IPS-NIHi11 (cell line): ENCODE measurements around the gene MAGI2.
A peak's percentile ranks its signal among the peaks of the same experiment; 100 is the strongest.

Experiments
- DNase-seq: peaks from one replicate; pipeline ENCODE4 v3.0.0; 2012; ENCODE audit warnings: mixed read lengths, low spot score

Gene MAGI2

DNA sequence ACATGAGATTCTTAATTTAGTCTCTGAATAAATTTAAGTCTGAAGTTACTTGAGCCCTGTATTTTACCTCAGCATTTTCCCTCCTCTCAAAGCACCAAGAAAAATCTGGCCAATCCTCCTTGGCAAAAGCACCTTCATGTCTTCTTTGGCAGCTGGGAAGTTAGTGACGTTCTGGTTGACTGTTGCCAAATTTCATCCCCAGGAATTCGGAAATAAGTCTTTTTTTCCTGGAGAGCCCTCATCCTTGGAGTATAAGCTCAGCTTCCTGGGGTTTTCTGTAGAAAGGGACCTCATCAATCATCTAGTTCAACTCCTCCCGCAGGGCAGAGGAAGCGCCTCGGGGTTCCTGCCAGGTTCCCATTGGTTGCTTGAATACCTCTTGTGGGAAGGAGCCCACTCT lies 1277.3 kb downstream of the MAGI2 start:
- no peak for DNase-seq

GRCh38 chr7:78175330-78176100 lies 1278.0 kb downstream of the MAGI2 start:
- DNase-seq = no peak

GRCh38 chr7:78173666-78174065 lies 1279.8 kb downstream of the MAGI2 start:
- no peak for DNase-seq

DNA sequence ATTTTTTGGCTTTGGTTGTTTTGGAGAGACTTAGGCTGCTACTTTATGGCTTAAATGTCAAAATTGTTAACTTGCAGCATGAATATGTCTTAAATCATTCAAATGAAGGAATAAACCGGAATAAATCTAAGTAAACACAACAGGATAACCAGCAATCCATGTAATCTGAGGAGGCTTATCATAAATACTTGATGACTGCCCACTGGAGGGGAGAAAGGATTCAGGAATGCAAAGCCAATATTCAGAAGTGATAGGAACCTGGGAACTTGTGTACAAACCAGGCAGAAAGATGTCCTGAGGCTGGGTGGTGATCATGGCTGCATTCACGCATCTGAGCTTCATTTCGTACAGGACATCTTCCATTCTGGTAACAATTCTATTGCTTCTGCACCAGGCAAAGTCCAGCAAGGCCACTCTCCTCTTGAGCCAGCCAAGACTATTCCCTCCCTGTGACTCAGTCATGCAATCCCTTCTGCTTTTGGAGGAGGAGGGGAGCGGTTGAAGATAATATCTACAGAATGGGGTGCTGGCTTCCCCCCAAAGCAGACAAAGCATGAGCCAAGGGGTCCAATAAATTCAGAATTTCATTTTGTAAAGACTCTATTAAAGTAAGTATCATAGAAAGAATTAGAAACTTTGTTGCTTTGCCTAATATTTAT lies 1280.4 kb downstream of the MAGI2 start:
- no peak for DNase-seq

DNA sequence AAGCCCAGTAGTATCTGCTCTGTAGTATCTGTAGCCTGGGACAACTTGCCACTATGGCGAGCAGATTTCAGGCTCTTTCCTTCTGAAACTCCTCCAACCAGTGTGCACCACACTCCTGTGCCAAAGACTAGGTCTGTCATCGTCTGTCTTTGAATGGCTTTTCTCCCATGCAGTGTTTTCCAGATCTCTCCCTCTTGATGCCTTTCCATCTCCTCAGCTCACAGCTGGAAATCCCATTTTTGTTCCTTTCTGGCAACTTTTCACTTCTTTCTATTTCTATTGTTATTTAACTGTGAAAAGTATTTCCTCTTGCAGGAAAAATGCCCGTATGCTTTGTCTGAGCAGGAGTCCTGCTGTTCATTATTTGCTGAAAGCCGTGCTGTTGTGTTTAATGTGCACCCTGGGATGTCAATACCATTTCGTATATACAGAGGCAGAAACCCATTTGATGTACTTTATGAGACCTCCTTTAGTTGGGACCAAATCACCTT lies 1281.2 kb downstream of the MAGI2 start:
- no peak for DNase-seq

GRCh38 chr7:78171398-78171797 lies 1282.1 kb downstream of the MAGI2 start:
- DNase-seq = no peak

GRCh38 chr7:78170815-78171214 lies 1282.7 kb downstream of the MAGI2 start:
- DNase-seq = no peak

- no peak for DNase-seq
Observed at GRCh38 chr7:78169992-78170391, 1283.5 kb downstream of the MAGI2 start.

GRCh38 chr7:78168865-78169264 lies 1284.6 kb downstream of the MAGI2 start:
- DNase-seq = no peak

DNA sequence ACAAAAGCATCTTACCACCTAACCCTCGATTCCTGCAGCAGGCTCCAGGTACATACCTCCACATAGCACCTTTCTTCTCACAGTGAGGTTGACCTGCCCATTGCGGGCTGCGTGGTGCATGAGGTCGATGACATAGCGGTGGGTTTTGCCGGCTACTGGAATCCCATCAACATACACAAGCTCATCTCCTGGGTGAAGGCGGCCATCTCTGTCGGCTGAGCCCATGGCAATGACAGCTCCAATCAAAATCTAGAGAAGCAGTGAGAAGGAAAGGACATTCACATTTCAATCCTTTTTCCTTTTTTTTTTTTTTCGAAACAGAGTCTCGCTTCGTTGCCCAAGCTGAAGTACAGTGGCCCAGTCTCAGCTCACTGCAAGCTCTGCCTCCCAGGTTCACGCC lies 1285.6 kb downstream of the MAGI2 start:
- no peak for DNase-seq

GRCh38 chr7:78165854-78166253 lies 1287.6 kb downstream of the MAGI2 start:
- DNase-seq = no peak

DNA sequence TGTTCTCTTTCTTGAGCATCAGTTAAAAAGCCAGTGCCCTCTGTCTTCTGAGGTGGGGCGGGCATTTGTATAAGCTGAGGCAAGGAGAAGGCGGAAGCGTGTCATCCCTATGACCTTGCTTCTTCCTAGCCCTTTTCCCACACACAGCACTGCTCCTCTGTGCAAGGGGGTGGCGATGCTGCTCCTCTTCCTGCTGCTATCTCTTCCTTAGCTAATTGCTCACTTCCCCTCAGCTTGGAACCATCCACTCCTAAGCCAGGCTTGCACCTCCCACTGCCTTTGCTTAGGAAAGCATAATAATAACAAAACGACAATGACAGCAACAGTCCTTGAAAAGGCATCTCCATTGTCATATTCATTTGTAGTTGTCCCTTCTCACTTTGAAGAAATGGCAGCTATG lies 1288.0 kb downstream of the MAGI2 start:
- no peak for DNase-seq

- no peak for DNase-seq
Observed at GRCh38 chr7:78164459-78164858, 1289.0 kb downstream of the MAGI2 start.

- no peak for DNase-seq
Observed at GRCh38 chr7:78161781-78162180, 1291.7 kb downstream of the MAGI2 start.

DNA sequence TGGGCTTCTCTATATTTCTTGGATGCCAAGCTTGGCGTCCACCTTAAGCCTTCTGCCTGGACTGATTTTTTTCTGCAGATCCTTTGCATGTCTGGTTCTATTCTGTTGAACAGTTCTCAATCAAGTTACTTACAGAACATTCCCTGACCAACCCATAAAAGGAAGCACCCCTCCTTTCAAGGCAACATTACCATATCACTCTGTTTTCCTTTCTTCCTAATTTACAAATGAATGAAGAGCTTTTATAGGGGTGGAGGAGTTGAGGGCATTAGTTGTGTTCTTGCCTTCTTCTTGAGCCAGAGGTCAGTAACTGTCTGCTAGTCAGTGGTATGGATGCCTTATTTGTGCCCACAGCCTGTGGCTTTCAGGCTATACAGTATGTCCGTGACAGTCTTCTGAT lies 1293.9 kb downstream of the MAGI2 start:
- DNase-seq = peak; percentile 28

DNA sequence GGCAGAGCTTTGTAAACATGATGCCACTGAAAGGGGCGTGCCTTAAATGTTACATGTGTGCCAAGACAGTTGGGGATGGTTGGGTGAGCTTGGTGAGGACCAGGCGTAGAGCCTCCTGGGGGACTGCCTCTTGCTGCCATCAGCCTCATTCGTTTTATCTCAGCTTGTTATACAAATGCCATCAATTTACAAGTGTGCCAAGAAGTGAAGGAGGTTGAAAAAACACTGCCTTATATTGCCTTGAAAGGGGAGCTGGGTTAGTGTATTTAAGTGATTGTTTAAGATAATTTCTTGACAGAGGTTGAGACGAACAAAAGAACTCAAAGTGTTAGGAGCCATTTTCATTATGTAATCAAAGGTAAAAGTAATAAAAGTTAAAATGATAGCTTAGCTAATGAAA lies 1300.2 kb downstream of the MAGI2 start:
- DNase-seq = no peak

GRCh38 chr7:78151229-78151628 lies 1302.2 kb downstream of the MAGI2 start:
- no peak for DNase-seq

DNA sequence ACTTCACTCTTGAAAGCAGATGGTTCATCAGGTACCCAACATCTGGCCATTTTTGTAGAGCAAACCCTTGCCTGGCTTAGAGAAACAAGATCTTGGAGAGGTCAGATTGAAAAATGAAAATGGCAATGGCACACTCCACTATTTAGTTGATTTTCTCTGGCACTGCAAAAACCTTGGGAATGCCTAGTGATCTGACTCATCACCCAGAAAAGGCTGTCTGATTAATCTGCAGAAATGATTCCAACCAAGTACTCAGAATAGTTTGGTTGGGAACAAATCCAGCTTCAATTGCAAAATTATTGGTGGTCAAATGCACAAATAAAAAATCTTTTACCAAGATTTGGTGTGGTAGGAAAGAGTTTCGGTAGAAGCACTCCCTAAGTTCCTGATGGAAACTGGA lies 1303.7 kb downstream of the MAGI2 start:
- no peak for DNase-seq

DNA sequence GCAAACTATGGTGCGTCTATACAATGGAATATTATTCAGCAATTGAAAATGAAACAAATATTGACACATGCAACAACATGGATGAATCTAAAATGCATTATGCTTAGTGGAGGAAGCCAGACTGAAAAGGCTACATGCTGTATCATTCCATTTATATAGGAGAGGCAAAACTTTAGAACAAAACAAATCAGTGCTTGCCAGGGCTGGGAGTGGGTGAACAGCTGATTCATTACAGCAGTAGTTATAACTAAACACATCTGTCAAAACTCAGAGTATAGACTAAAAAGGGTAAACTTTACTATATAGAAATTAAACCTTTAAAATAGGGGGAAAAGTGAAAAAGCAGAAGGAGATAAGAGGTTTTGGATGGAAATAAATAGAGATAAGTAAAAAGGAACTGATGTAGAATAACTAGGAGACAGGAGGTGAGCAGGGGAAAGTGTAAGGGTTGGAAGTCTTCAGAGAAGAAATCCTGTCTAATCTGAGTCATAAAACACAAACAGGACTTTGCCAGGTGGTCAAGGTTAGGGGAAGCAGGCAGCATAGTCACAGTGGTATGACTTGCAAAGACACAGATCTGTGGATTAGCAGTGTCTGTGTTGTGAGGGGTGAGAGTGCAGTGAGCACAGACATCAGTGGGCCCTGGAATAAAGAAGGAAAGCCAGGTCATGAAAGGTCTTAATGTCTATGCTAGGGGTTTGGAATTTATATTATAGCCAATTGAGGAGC lies 1305.1 kb downstream of the MAGI2 start:
- DNase-seq = no peak

DNA sequence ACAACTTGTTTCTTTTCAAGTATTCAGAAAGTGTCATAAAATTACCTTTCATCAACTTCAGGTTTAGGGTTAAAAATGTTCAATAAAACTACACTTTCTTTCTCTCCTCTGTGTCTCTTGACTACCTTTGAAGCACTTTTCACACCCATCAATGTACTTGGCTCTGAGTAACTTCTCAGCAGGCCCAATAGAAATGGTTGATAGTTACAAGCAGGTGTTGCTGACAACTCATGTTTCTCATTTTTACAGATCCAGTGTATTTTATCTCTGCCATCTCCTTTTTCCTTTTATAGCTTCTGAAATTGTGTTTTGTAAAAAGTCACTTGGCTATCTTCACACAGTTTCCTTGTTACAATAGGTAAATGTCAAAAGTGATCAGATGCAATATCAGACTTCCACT lies 1306.9 kb downstream of the MAGI2 start:
- DNase-seq = no peak

- DNase-seq = no peak
Observed at GRCh38 chr7:78143661-78144060, 1309.8 kb downstream of the MAGI2 start.

GRCh38 chr7:78141522-78142281 lies 1311.8 kb downstream of the MAGI2 start:
- DNase-seq = no peak
